NCI-H526 (cell line): ENCODE results near the gene KBTBD3.
A peak's percentile ranks its signal among the peaks of the same experiment; 100 is the strongest.
"Not testable (repeated sequence)": the region's sequence is repeated elsewhere in the genome, so short reads cannot be mapped to it uniquely, and the experiment has no call there.

ENCODE experiments used
- DNase-seq, 2 experiments: peaks; one replicate each; lab custom pipeline; 2025; lab: John Stamatoyannopoulos, UW

The KBTBD3 gene

GRCh38 chr11:106061954-106062949, 14.9 kb downstream of the KBTBD3 start:
- no peak for DNase-seq

- DNase-seq: no peak
These were observed 15.8 kb downstream of the KBTBD3 start for GRCh38 chr11:106061249-106061784.

- DNase-seq: no peak
These were observed 17.5 kb downstream of the KBTBD3 start for GRCh38 chr11:106059617-106060016.

GRCh38 chr11:106058377-106058776, 18.8 kb downstream of the KBTBD3 start:
- not testable (repeated sequence) for DNase-seq

- no peak for DNase-seq
These were observed 26.0 kb downstream of the KBTBD3 start for GRCh38 chr11:106051103-106051502.

GRCh38 chr11:106049727-106050476, 27.2 kb downstream of the KBTBD3 start:
- DNase-seq: no peak

- no peak for DNase-seq
These were observed 29.5 kb downstream of the KBTBD3 start for GRCh38 chr11:106047631-106048030.

GRCh38 chr11:106043540-106043939, 33.6 kb downstream of the KBTBD3 start:
- no peak for DNase-seq

GRCh38 chr11:106032861-106033260, 44.3 kb downstream of the KBTBD3 start:
- no peak for DNase-seq

GRCh38 chr11:106031936-106032335, 45.2 kb downstream of the KBTBD3 start:
- DNase-seq: no peak

GRCh38 chr11:106031202-106031810, 45.8 kb downstream of the KBTBD3 start:
- DNase-seq: no peak

- DNase-seq: no peak
These were observed 46.5 kb downstream of the KBTBD3 start for GRCh38 chr11:106030609-106031008.

- no peak for DNase-seq
These were observed 54.3 kb downstream of the KBTBD3 start for GRCh38 chr11:106022795-106023275.

- DNase-seq: peak; percentile 100
These were observed 55.0 kb downstream of the KBTBD3 start, which contains the start of gene MSANTD4 for GRCh38 chr11:106021967-106022794. Gene MSANTD4, minus strand, starts transcription at chr11:106022240. Its CDS starts 11,323 bp downstream, at chr11:106010917.

GRCh38 chr11:106021181-106021966, 55.8 kb downstream of the KBTBD3 start:
- peak; percentile 74 to 89 for DNase-seq

GRCh38 chr11:106017093-106017492, 60.1 kb downstream of the KBTBD3 start:
- DNase-seq: no peak

GRCh38 chr11:106015066-106015465, 62.1 kb downstream of the KBTBD3 start:
- DNase-seq: no peak

- no peak for DNase-seq
These were observed 62.5 kb downstream of the KBTBD3 start for GRCh38 chr11:106014620-106015019.

GRCh38 chr11:106014035-106014434, 63.1 kb downstream of the KBTBD3 start:
- no peak for DNase-seq

GRCh38 chr11:106012744-106013143, 64.4 kb downstream of the KBTBD3 start:
- DNase-seq: no peak
